ENCODE measurements around the gene ST3GAL4. TPM values are rescaled to one million over a fixed set of nuclear protein-coding genes. Genes with fewer than 3 reads are reported as not detected.

ST3GAL4 gene
- total RNA-seq, 1 experiment from 2014 or later, result 13.6 TPM

DNA sequence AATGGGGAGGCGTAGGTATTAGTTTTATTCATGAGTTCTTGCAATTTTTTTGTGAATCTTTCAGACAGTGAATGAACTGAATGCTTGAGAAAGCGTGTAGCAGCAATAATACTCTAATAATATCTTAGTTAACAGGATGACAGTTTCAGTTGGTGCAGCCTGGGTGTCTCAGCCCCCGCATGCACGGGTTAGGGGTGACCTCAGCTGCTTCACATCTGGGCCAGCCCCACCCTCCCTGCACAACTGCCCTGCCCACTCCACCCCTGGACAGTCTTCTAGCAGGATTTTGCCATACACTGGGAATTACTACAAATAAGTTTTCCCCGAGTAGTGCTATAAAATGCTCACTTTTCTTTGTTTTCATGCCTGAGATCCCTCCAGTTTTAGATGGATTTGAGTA, 83.2 kb downstream of the ST3GAL4 start:
- H3K4me3 Mint-ChIP-seq, result no peak overlapping the region
- H3K23me2 ChIP-seq (ENCODE audit: insufficient read length, low read depth, low read length, poor library complexity, severe bottlenecking), result no peaks in the 10 kb centered on the region
- peaks cover 7% of the 10 kb centered on the region for H3K27me3 Mint-ChIP-seq (ENCODE audit: low read depth)

More for the DNA sequence above, 83.2 kb downstream of the ST3GAL4 start:
- H2BK5ac ChIP-seq (ENCODE audit: insufficient read length, low read length), result no peak overlapping the region
- H3K79me2 ChIP-seq (ENCODE audit: insufficient read depth, low read length), result no peaks in the 10 kb centered on the region
- H3K9me3 ChIP-seq (ENCODE audit: control insufficient read depth, low read depth, low read length), result no peaks in the 10 kb centered on the region
- WGBS (ENCODE audit: extremely low coverage, insufficient read length, low lambda C conversion rate), result no CpG with 5 or more reads among the region's 5 CpGs
- no peak overlapping the region for H3K9ac ChIP-seq (ENCODE audit: extremely low read depth, insufficient read length, low read length)
- no peak overlapping the region for H3K4me2 ChIP-seq (ENCODE audit: insufficient read depth, insufficient read length, low read length)
- no peak for DNase-seq
- H2AFZ ChIP-seq (ENCODE audit: low read length), result no peak overlapping the region
- peaks cover 3% of the 10 kb centered on the region; the same call in 1 of the 2 replicates for H3K4me1 ChIP-seq (ENCODE audit: insufficient read depth, low read length)
- no peak overlapping the region for H3K18ac ChIP-seq (ENCODE audit: insufficient read length, low read depth, low read length)
- no peak overlapping the region for H2BK12ac ChIP-seq (ENCODE audit: insufficient read length, low read depth, low read length)
- H3K27me3 ChIP-seq (ENCODE audit: insufficient read depth, low read length), result no peaks in the 10 kb centered on the region
- H2AK5ac ChIP-seq (ENCODE audit: insufficient read length, low read length), result no peak overlapping the region
- H4K5ac ChIP-seq (ENCODE audit: insufficient read length, low read depth, low read length), result no peak overlapping the region
- no peak overlapping the region for H4K91ac ChIP-seq (ENCODE audit: insufficient read length, low read depth, low read length)
- TF ChIP-seq CTCF (conservative IDR thresholded peaks at IDR 0.05), result no peak
- no peak overlapping the region for H3K4ac ChIP-seq (ENCODE audit: low read depth, low read length)
- no peak overlapping the region for H3T11ph ChIP-seq (ENCODE audit: low read length)
- Mint-ChIP-seq H3K9me3 (no peaks in the 10 kb centered on the region), H3K27ac (no peak overlapping the region), H3K36me3 (ENCODE audit: insufficient read depth in 1 of 3, low read depth in 3 of 3) (no peaks in the 10 kb centered on the region), H3K4me1 (peaks cover 31 to 46% of the 10 kb centered on the region in 2 experiments)
- H2BK15ac ChIP-seq (ENCODE audit: low read depth, low read length), result no peak overlapping the region
- H3K14ac ChIP-seq (ENCODE audit: insufficient read depth, low read length), result no peak overlapping the region
- no peak overlapping the region for H4K8ac ChIP-seq (replicated peaks; ENCODE audit: insufficient read length, low read depth, low read length)
- H2BK120ac ChIP-seq (ENCODE audit: low read depth, low read length, poor library complexity, severe bottlenecking), result no peak overlapping the region
- no peak overlapping the region for H3K27ac ChIP-seq (ENCODE audit: insufficient read length, low read depth, low read length)
- H3K56ac ChIP-seq (ENCODE audit: insufficient read length, low read depth, low read length), result no peak overlapping the region
- H3K79me1 ChIP-seq (ENCODE audit: insufficient read depth, low read depth, low read length, poor library complexity, severe bottlenecking), result no peaks in the 10 kb centered on the region
- no peak overlapping the region for H3K23ac ChIP-seq (ENCODE audit: insufficient read length, low read depth, low read length)
- no peaks in the 10 kb centered on the region for H4K20me1 ChIP-seq (ENCODE audit: control insufficient read depth, insufficient read depth, insufficient read length)
- no peak overlapping the region for H2BK20ac ChIP-seq (ENCODE audit: low read depth, low read length, poor library complexity, severe bottlenecking)

Measured in H9 (cell line).